Stimulated activated CD4-positive, alpha-beta T cell treated with anti-CD3 and anti-CD28 coated beads, Interleukin-4, amount 100 ng/mL, for 48 hours (primary cell): ENCODE measurements around the gene EFNA3.
A peak's percentile ranks its signal among the peaks of the same experiment; 100 is the strongest.

Experiments used
- DNase-seq, 2 donors: peaks; one replicate each; pipeline ENCODE4 v3.0.0-alpha.2; 2020; ENCODE audit warnings: low read depth in 2 of 2

Gene EFNA3

DNA sequence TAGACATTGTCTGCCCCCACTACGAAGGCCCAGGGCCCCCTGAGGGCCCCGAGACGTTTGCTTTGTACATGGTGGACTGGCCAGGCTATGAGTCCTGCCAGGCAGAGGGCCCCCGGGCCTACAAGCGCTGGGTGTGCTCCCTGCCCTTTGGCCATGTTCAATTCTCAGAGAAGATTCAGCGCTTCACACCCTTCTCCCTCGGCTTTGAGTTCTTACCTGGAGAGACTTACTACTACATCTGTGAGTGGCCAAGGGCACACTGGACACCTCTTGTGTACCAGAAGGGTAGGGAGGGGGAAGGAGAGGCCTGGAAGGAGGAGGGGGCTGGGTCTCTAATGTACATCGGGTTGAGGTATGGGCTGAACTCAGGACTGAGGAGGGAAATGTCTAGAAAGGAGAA is 11.9 kb upstream of the EFNA3 start:
- DNase-seq: no peak

DNA sequence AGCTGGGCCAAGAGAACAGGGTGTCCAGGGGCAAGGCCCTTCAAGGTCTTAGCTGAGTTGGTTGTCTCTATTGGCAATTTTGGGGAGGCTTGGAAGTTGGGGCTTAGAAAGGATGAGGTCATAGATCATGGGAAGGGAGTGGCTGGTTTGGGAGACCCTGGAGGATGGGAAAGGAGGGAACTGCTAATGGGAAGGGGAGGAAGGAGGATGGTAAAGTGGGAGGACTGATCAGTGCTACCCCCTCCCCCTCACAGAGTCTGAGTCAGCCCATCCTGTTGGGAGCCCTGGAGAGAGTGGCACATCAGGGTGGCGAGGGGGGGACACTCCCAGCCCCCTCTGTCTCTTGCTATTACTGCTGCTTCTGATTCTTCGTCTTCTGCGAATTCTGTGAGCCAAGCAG is 10.0 kb upstream of the EFNA3 start:
- no peak for DNase-seq

DNA sequence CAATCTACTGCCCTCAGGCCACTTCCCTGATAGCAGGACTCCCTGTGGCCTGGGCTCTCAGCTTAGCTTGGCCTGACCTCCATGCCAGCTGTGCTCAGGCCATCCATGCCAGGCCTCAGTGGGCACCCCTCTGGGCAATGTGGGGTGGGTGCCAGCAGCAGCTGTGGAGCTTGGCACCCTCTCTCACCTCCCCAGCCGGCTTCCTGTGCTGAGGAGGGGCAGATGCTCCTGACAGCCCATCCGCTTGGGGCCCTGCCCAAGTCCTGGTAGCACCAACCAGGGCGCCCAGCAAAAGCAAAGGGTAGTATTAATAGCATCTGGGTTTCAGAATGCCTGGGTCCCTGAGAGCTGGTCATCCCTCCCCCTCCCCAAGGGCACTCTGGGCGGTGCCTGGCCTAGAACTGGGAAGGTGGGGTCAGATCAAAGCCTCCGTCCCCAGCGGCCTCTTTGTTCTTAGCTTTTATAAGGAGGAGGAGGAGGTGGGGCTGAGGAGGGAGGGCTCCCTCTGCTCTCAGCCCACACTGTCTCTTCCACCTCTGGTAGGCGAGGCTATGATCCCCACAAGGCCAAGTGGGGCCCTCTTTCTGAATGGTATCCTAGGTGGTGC is 9.0 kb upstream of the EFNA3 start:
- no peak for DNase-seq

DNA sequence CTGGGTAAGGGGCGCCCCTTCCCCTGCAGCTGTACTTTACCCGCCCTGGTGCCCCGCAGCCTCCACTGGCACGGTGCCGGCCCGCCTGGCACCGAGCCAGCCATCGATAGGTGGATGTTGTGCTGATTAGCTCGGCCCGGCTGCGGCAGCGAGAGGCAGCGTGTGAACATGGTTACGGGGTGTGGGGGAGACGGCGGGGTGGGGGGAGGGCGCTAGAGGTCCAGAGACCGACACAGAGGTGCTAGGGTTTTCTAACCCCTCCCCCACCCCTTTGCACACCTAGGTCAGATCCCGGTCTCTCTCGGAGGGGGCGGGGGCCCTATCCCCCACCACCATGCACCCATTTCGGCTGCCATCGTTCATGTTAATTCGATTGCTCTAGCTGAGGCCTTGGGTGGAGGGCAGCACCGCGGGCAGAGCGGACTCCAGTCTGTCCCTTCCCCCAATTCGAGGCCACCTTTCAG is 8.4 kb upstream of the EFNA3 start:
- no peak for DNase-seq

DNA sequence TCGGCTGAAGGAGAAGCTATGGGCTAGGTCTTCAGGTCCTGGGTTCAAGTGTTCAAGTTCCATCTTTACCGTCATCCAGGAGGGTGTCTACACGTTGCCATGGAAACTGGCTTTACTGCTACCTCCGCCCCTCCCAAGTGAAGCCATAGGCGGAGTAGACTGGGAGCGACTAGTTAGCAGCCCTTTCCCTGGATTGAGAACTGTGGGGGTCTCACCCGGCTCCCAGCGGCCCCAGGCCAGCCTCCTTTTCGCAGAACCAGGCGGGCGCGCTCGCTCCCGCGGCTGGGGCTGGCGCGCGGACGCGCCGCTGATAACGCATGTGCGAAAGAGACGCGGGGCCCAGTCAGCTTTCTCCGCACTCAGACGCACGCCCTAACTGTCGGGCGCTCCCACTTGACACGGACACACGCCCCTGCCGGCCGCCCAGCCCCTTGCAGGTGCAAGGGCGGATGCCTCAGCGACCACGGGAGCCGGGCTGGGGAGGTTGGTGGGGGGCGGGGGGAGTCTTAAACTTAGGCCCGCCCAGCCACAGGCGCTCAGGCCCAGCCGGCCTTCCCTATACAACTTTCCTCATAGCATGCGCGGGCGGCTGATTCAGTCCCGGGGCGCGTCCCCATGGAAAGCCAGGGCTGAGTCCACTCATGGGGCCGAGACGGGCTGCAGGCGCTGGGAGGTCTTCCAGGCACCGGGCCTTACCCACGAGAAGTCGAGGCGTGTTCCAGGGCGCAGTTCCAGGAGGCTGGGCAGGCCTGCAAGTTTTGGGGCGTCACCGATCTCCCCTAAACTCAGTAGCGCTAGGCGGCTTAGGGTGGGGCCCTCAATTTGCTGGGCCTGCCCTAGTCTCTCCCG is 7.7 kb upstream of the EFNA3 start:
- peak; percentile 68 to 69 for DNase-seq

DNA sequence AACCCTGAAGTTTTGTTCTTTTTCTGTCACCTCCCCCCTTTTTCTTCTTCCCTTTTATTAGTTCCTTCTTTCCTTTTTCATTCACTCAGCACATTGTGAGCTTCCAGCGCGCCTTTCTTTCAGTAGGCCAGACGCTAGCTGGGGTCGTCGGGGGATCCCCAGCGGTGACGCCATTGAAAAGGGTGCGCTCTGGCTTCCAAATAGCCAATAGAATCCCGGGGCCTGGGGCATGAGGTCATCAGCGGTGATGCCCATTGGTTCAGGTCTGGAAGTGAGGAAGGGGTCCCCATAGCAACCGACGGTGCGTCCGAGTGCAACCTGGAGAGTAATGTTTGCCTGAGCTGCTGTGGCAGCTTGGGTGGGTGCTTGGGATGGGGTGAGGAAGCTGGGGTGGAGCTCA is 6.9 kb upstream of the EFNA3 start:
- DNase-seq: no peak

DNA sequence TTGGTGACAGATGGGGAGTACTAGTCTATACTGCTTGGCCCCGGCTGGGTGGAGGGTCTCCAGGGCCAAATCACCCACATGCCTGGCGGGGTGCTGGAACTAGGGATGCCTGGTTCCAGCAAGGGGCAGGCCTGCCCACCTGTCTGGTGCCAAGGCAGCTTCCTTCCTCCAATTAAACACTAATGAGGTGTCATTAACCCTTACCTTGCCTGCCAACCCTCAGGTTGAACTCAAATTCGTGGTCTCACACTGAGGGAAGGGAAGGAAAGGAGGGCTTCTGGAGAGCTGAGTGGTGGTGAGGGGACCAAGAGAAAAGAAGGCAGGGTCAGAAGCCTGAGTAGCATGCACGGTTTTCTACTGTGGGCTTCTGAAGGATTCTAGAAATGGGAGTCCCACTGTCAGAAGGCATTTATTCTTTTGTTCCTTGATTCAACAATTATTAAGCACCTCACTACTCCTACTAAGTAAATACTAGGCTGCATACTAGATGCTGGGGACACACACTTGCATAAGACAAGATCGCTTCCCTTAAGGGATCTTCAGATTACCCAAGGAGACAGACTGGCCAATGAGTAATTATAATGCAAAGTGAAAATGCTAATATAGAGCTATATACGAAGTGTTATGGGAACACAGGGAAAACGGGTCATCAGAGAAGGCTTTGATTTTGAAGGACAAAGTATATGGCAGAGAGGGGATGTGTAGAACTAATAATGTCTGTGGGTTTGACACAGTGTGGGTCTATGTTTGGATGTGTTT is 5.9 kb upstream of the EFNA3 start:
- no peak for DNase-seq

DNA sequence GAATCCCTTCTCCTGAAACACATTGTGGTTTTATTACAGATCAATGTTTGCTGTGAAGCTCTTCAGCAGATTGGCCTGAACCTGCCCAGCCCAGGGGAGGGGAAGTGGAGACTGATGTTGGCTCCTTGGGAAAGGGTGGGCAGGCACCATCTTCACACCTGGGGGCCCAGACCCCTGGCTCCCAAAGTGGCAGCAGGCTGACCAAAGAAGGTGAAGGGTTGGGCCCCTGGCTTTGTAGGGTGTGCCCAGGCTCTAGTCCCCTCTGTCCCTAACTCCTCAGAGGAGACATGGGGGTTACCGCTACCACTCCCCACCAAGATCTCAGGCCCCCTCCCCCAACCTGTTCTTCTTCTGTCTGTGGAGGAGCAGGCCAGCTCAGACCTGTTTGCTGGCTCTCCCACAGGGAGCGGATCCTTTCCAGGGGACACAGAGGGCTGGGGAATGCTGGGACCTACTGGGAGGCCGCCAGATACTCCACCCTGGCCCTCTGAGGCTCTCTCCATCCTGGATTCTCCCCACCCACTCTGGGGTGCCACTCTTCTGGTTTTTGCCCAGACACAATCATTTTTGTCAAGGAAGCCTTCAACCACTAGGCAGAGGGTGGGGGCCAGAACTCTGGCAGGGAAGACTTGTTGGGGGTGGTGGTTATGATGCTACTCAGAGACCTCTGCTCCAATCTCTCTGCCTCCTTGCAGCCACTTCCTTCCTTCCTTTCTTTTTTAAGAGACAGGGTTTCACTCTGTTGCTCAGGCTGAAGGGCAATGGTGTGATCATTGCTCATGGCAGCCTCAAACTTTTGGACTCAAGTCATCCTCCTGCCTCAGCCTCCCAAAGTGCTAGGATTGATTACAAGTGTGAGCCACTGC is 5.0 kb upstream of the EFNA3 start:
- no peak for DNase-seq

DNA sequence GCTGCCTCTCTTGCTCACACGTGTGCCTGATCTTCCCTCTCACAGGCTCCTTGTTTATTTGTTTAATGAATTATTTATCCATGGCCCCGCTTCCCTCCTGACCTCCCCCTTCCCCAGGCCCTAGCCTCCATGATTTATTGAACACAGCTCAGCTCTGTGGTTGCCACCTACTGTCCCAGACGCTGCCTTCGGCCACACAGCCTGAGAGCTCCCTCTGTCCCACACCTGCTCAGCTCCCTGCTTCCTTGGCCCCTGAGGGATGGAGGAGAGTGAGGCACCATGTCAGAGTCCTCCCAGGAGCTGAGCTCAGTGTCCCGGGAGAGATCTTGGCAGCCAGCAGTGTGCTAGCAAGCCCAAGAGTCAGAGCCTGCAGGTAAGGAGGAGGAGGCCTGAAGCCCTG is 3.1 kb upstream of the EFNA3 start:
- no peak for DNase-seq

DNA sequence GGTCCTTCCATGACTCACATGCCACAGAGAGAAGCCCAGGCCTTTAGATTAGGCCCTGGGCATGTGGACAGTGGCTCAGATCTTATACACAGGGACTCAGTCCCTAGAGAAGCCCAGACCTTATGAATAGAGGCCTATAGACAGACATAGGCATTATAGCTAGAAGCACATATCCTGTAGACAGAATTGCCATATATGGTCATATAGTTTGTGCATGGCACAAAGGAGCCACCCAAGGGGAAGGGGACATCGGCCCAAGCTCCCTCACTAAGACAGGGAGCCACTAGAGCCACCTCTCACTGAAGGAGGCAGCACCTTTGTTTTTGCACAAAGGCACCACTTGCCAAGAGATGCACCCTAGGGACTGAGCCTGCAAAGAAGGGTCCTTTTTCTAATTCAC is 2.3 kb upstream of the EFNA3 start:
- DNase-seq: no peak

DNA sequence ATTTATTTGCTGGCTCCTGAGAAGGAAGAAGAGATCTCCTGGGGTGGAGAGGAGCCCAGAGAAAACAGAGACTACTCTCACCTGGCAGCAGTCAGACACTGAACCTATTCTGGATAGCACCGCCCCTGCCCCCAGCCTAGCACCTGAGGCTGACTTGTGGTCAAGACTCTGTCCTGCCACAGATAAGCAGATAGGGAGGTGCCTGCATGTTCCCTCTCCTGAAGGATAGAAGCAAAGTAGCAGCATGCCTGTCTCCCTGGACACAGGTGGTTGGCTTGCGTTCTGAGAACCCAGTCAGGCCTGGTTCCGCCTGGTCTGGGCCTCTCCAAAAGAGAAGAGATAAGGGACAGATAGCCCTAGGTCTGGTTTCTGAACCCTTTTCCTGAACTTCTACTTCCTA is 1.3 kb upstream of the EFNA3 start:
- no peak for DNase-seq

DNA sequence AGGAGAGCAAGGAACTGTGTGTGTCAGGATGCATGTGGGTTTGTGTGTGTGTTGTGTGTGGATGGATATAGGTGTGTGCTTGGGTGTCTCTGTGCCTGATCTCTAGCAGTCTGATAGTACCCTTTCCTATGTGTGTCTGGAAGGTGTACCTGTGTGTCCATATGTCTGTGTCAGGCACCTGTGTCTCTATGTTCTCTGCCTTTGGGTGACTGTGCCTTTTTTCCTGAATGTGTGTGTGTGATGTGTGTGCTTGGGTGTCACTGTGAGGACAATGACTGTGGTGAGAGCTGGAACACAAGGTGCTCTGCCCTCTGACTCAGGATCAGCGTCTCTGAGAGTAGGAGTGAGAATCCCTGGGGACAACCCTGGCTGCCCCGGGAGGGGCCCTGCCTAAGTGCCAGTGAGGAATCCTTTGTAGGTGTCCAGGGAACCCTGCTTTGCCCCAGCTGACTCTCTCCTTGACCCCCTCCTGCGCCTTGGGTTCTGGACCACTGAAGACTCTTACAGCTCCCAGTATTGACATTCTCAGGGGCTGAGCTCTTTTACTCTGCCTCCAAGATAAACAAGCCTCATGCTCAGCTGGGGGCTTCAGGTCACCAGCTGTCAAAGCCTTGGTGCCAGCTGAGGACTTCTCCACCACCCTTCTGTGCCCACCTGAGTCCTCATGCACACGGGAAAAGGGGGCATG is 735 bp upstream of the EFNA3 start:
- DNase-seq: no peak

DNA sequence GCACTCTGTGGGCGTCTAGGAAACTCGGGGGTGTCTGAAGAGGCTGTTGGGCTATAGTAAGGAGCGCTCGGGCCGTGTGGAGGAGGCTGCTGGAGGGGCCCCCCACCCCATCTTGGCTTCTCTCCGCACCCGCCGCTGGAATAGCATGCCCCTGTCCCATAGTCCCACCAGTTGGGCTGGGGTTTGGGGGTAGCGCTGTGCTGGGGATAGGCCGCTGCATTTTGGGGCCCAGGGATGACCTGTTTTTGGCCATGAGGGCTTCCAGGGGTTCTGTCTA is 511 bp downstream of the EFNA3 start:
- DNase-seq: no peak

DNA sequence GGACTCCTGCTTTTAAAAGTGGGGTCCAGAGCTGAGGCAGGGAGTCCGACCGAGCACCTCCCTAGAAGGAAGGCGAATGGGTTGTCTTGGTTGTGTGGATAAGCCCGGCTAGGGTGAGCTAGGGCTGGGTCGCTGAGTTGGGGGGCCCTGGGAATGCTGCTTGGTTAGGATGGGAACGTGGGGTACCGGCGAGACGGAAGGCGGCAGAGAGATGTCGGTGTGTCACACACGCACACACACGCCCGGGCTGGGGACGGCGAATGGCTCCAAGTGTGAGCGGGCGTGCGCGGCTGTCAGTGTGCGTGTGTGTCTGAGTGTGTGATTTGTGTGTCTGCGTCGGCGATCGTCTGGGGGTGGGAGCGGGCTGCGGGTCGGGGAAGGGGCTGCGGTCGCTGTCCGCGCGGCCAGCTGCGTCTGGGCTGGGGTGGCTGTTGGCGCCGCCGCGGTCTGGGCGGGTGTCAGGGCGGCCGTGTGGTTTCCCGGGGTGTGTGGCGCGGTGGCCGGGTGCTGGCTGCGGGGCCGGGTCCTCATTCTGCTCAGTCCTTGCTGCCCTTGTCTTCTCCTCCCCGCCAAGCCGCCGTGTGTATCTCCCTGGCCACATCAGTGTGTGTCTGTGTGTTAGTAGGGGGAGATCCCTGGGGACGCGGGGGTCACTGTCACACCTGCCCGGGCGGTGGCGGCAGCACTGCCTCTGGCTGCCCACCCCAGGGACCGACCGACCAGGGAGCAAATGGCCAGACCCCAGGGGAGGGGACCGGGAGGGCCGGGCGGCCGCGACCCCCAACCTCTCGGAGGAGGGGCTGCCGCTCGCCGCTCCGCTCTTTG is 1.1 kb downstream of the EFNA3 start:
- no peak for DNase-seq

DNA sequence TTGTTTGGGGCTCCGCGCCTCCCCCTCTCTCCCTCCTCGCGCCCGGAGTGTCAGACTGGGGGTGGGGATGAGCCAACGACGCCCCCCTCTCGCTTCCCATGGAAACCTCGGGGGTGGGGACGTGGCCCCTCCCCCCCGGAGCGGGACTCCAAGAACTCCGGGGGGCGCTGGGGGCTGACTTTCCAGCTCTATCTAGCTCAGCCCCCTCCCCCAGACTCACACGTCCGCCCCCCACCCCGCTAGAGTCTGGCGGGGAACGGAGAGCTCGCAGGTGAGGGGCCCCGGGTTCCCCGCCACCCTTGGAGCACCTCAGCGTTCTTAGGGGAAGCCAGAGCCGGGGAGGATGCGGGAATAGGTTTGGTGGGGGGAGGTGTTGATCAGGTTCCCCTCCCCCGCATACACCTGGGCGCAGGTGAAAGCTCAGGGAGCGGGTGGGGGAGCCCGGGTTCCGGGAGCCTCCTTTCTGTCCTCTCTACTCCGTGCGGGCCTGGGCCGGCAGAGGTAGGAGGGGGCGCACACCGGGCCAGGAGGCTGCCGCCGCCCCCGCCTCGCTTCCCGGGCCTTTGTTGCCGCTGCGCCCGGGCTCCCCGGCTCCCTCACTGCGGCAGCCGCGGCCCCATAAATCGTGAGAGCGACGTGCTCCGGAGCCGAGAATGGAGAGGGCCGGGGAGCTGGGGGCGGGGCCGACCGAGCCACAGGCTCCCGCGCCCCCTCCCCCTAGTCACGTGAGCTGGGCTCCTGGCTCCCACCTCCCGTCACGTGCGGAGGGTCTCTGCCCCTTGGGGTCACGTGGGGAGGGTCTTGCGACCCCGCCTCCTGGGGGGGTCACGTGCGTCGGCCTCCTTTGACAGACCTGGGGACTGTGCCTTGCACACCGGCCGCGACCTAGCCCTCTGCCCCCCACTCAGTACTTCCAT is 1.9 kb downstream of the EFNA3 start:
- DNase-seq: no peak

DNA sequence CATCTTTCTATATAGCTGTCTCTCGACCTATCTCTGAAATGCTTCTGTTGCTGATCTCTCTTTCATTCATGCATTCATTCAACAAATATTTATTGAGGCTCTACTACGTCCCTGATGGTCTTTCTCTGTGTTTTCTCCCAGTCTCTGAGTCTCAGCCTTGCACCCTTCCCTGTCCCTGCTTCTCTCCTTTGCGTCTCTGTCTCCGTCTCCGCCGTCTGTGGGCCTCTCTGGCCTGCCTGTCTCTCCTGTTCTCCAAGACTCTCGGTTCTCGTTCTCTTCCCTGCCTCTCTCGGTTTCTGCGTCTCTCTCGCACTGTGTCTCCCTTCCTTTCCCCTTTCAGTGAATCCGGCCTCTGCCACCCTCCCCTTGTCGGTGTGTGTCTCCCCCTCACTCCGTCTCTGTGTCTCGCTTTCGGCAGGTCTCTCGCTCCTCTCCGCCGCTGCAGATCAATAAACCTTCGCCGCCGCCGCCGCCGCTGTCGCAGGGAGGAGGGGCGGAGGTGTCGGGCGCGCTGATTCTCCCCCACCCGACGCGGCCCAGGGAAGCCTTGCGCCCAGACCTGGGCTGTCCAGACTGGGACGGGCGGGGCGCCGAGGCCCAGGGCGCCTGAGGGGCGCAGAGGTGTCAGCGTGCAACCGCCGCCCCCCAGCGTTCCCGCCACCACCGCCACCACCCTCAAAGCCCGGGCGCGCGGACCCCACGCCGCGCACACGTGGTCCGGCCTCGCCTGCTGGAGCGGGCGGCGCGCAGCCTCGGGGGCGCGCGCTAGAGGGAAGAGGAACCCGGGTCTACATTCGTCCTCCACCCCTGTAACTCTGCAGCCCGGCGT is 3.0 kb downstream of the EFNA3 start:
- DNase-seq: no peak

DNA sequence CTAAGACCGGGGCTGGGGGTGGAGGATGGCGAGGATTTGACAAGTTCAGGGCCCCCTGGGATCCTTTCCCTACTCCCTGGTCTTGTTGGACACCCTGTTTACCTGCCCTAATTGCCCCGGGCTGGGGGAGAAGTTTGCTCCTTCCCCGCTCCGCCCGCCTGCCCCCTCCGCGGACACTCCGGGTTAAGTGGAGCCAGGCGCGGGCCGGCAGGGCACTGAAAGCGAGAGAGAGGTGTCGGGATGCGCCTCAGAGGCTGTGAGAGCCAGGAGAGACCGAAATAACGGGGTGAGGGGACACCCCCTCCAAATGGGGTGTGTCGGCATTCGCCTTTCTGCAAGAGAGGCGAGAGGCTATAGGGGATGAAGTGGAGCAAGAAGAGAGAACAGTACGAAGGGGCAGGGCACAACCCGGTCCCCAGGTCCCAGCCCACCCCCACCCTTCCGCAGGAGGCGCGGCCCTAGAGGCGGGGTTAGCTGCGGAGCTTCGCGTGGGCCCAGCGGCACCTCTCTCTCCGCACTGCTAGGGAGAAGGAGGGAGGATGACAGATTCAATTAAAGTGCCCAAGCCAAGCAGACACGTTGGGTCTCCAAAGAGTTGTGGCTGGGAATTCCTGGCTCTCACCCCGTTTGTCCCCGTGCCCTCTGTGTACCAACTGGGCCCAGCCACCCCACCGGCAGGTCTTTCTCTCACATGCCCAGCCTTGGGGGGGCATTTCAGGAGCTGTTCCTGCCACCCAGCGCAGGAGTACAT is 3.8 kb downstream of the EFNA3 start:
- no peak for DNase-seq

DNA sequence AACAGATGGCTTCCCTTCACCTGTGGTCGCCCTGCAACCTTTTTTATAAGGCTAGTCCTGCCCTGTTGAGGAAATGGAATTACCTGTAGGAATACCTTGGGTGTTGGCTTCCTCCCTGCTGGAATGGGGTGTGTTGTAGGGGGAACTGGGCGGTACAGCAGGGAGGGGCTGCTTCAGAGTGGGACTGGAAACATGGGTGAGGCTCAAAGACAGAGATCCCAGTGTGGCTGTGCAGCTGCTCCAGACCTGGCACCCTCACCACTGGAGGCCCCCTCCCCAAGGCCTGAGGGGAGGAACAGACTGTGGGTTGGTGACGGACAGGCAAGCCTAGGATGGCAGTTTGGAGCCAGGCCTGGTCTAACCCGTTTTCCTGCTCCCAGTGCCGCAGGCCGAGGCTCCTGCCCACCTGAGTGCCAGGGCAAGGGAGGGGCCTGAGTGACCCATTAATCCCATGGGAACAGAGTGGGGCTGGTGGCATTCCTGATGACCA is 4.5 kb downstream of the EFNA3 start:
- no peak for DNase-seq
